Fibroblast of the aortic adventitia (primary cell): ENCODE data around the gene RPL35. TPM values are rescaled to one million over a fixed set of nuclear protein-coding genes. Genes with fewer than 3 reads are reported as not detected.

Experiments used
- DNase-seq: peaks from one replicate; pipeline ENCODE4 v3.0.0-alpha.2; 2010; ENCODE audit warnings: low read depth
- H3K4me3 ChIP-seq: 2 replicates; pipeline ENCODE4 v1.5.1; 2011; ENCODE audit warnings: low read depth, mild to moderate bottlenecking, control low read depth, low read length, moderate library complexity
- CTCF ChIP-seq: IDR thresholded peaks from 2 replicates; pipeline ENCODE4 v1.5.1; 2011; ENCODE audit warnings: mild to moderate bottlenecking, low read length, control low read depth, inconsistent platforms; ENCODE audit not compliant: insufficient read depth
- total RNA-seq: library from RNA; depleted of rRNA; stranded (reverse); fragments of >200 nt; gene quantifications from 2 replicates; pipeline ENCODE4 v1.2.3, GENCODE V29; 2012; ENCODE audit warnings: low replicate concordance

The RPL35 gene
- total RNA-seq, 1 donor: 2,683 TPM

GRCh38 chr9:124884376-124884775 lies 22.6 kb upstream of the RPL35 start:
- H3K4me3 ChIP-seq: no peak overlapping the region
- TF ChIP-seq CTCF: no peak
- DNase-seq: no peak

- no peak for TF ChIP-seq CTCF
- no peak overlapping the region for H3K4me3 ChIP-seq
- DNase-seq: no peak
These were observed 20.5 kb upstream of the RPL35 start for GRCh38 chr9:124882231-124882630.

GRCh38 chr9:124881138-124881743 lies 19.5 kb upstream of the RPL35 start:
- DNase-seq: no peak
- no peak for TF ChIP-seq CTCF
- H3K4me3 ChIP-seq: no peak overlapping the region

- TF ChIP-seq CTCF: no peak
- no peak for DNase-seq
- no peak overlapping the region for H3K4me3 ChIP-seq
These were observed 18.7 kb upstream of the RPL35 start for GRCh38 chr9:124880501-124880900.

- H3K4me3 ChIP-seq: no peak overlapping the region
- no peak for TF ChIP-seq CTCF
- DNase-seq: no peak
These were observed 17.5 kb upstream of the RPL35 start for GRCh38 chr9:124879226-124879625.

- DNase-seq: no peak
- no peak for TF ChIP-seq CTCF
- no peak overlapping the region for H3K4me3 ChIP-seq
These were observed 16.8 kb upstream of the RPL35 start for GRCh38 chr9:124878518-124878917.

GRCh38 chr9:124878021-124878420 lies 16.3 kb upstream of the RPL35 start:
- no peak for TF ChIP-seq CTCF
- no peak for DNase-seq

More at GRCh38 chr9:124878021-124878420, 16.3 kb upstream of the RPL35 start:
- no peak overlapping the region for H3K4me3 ChIP-seq
